PC-3 (cell line): ENCODE results near the gene TBCCD1.

Experiments
- EZH2 ChIP-seq: fragments of 300-600 bp; sonication (generic); IDR thresholded peaks from one replicate; pipeline ENCODE4 v1.6.1; 2017; ENCODE audit warnings: antibody characterized with exemption, mild to moderate bottlenecking, low read length; ENCODE audit not compliant: unreplicated experiment
- TF ChIP-seq, protein P1 (sequence below): fragments of 300-600 bp; sonication (generic); conservative IDR thresholded peaks from 2 replicates; pipeline ENCODE4 v1.5.1; 2017; ENCODE audit warnings: antibody characterized with exemption, low read depth, mild to moderate bottlenecking, low read length

DNA sequence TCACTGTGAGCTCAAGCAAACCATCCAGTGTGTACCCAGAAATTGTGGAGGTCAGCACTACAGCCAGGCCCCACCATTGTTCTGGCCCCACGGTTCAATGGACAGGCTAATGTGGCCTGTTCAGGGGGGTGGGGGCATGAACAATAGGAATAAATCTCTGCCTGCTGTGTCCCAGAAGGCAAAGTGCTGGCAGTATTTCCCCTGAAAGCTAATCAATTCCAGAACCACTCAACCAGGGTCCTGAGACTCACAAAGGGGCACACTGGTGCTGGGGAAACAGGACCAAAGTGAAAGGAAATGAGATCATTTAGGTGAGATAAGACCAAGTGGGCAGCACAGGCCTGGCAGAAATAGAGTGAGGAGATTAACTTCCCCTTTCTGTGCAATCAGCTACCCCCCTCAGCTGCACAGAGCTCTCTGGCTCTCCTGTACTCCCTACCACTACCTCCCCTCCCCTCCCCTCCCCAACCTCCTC is 34.5 kb downstream of the TBCCD1 start:
- TF ChIP-seq, protein P1, sequence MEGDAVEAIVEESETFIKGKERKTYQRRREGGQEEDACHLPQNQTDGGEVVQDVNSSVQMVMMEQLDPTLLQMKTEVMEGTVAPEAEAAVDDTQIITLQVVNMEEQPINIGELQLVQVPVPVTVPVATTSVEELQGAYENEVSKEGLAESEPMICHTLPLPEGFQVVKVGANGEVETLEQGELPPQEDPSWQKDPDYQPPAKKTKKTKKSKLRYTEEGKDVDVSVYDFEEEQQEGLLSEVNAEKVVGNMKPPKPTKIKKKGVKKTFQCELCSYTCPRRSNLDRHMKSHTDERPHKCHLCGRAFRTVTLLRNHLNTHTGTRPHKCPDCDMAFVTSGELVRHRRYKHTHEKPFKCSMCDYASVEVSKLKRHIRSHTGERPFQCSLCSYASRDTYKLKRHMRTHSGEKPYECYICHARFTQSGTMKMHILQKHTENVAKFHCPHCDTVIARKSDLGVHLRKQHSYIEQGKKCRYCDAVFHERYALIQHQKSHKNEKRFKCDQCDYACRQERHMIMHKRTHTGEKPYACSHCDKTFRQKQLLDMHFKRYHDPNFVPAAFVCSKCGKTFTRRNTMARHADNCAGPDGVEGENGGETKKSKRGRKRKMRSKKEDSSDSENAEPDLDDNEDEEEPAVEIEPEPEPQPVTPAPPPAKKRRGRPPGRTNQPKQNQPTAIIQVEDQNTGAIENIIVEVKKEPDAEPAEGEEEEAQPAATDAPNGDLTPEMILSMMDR: no peak
- TF ChIP-seq EZH2: no peak
